ENCODE data around the gene MT2A.

DNA sequence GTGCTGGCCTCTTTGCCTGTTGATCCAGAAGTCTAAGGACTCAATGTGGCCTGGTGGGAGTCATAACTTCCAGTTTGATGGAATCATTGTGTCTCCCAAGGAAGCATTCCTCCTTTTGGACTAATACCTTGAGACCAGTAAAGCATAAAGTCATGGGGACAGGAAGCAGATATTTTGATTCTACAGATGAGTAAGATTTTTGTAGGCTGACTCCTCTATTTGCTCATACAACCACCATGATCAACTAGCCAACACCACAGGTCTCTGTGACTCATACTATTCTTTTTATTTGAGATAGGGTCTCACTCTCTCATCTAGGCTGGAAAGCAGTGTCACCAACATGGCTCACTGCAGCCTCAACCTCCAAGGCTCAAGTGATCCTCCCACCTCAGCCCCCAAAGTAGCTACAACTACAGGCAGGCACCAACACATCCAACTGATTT, 6.2 kb downstream of the MT2A start:
- TF ChIP-seq CTCF (IDR thresholded peaks at IDR 0.05) (no peak), POLR2A (IDR thresholded peaks at IDR 0.05) (no peak)
